GM18858 (cell line): ENCODE data around the gene GAGE12E.
"Not testable (repeated sequence)": the region's sequence is repeated elsewhere in the genome, so short reads cannot be mapped to it uniquely, and the experiment has no call there.

ENCODE experiments used
- ATAC-seq: cut with Tn5 transposase; IDR thresholded peaks from one replicate; pipeline ENCODE4 v1.9.1; 2021; ENCODE audit not compliant: unreplicated experiment

GAGE12E gene

GRCh38 chrX:49550989-49551388, at the start of gene GAGE12E:
Gene GAGE12E (plus strand): TSS chrX:49551289. CDS start chrX:49552444, 1,155 bp downstream.
- ATAC-seq: not testable (repeated sequence)

GRCh38 chrX:49531877-49532276, 19.2 kb upstream of the GAGE12E start, which contains the start of gene GAGE12C:
Gene GAGE12C (plus strand): TSS chrX:49532177. CDS start chrX:49533332, 1,155 bp downstream.
- ATAC-seq: not testable (repeated sequence)

- ATAC-seq: not testable (repeated sequence)
Observed at GRCh38 chrX:49541433-49541832, 9.7 kb upstream of the GAGE12E start, which contains the start of gene GAGE12D. Gene GAGE12D (plus strand): TSS chrX:49541733. CDS start chrX:49542888, 1,155 bp downstream.

- ATAC-seq: not testable (repeated sequence)
Observed at GRCh38 chrX:49560542-49560941, 9.5 kb downstream of the GAGE12E start, which contains the start of gene GAGE12F. Gene GAGE12F (plus strand): TSS chrX:49560842. CDS start chrX:49561997, 1,155 bp downstream.

GRCh38 chrX:49568728-49569127, 17.6 kb downstream of the GAGE12E start:
- ATAC-seq: not testable (repeated sequence)

GRCh38 chrX:49569152-49569551, 18.1 kb downstream of the GAGE12E start:
- not testable (repeated sequence) for ATAC-seq

GRCh38 chrX:49570100-49570499, 19.0 kb downstream of the GAGE12E start, which contains the start of gene GAGE12G:
Gene GAGE12G (plus strand): TSS chrX:49570400. CDS start chrX:49571555, 1,155 bp downstream.
- not testable (repeated sequence) for ATAC-seq

- ATAC-seq: not testable (repeated sequence)
Observed at GRCh38 chrX:49579649-49580048, 28.6 kb downstream of the GAGE12E start, which contains the start of gene GAGE12H. Gene GAGE12H (plus strand): TSS chrX:49579949. CDS start chrX:49581104, 1,155 bp downstream.

- ATAC-seq: not testable (repeated sequence)
Observed at GRCh38 chrX:49589196-49589595, 38.1 kb downstream of the GAGE12E start, which contains the start of gene GAGE2A. Gene GAGE2A (plus strand): TSS chrX:49589496. CDS start chrX:49590651, 1,155 bp downstream.

- ATAC-seq: not testable (repeated sequence)
Observed at GRCh38 chrX:49589769-49590478, 38.8 kb downstream of the GAGE12E start.

- ATAC-seq: not testable (repeated sequence)
Observed at GRCh38 chrX:49590488-49590887, 39.4 kb downstream of the GAGE12E start.

GRCh38 chrX:49598720-49599119, 47.6 kb downstream of the GAGE12E start, which contains the start of gene GAGE1:
Gene GAGE1 (plus strand): TSS chrX:49599020. CDS start chrX:49600175, 1,155 bp downstream.
- ATAC-seq: not testable (repeated sequence)
